Gastroesophageal sphincter (tissue), 4 donors: ENCODE results near the gene ST6GALNAC3. TPM values are rescaled to one million over a fixed set of nuclear protein-coding genes. Genes with fewer than 3 reads are reported as not detected.

Experiments used
- ATAC-seq: fragments of 150-250 bp; one replicate; pipeline ENCODE4 v1.9.1; 2016; ENCODE audit warnings: mild to moderate bottlenecking, moderate library complexity
- H3K27ac ChIP-seq, 4 donors: fragments of 200-600 bp; sonication (generic) in 3 of 4; 1 replicate in 3 of 4; 2 replicates in 1 of 4; pipeline ENCODE4 v1.5.1; 2016 to 2019
- H3K27me3 ChIP-seq: fragments of 200-600 bp; sonication (generic); one replicate; pipeline ENCODE4 v1.5.1; 2019
- H3K36me3 ChIP-seq, 2 donors: fragments of 200-600 bp; sonication (generic); one replicate each; pipeline ENCODE4 v1.5.1; 2019; ENCODE audit warnings: control low read depth in 1 of 2
- H3K4me1 ChIP-seq, 3 donors: fragments of 200-600 bp; sonication (generic); 1 replicate in 2 of 3; 2 replicates in 1 of 3; pipeline ENCODE4 v1.5.1; 2016 to 2019; ENCODE audit warnings: control low read depth in 2 of 3
- H3K4me3 ChIP-seq, 2 donors: fragments of 200-600 bp; sonication (generic); one replicate each; pipeline ENCODE4 v1.5.1; 2019; ENCODE audit warnings: mild to moderate bottlenecking in 1 of 2, moderate library complexity in 1 of 2
- H3K9me3 ChIP-seq, 3 donors: fragments of 200-600 bp; sonication (generic); one replicate each; pipeline ENCODE4 v1.5.1; 2017 to 2019; ENCODE audit warnings: control low read depth in 2 of 3
- CTCF ChIP-seq, 4 experiments: fragments of 200-600 bp in 2 of 4; fragments of 450-650 bp in 2 of 4; sonication (generic) in 1 of 4; IDR thresholded peaks; one replicate each; pipeline ENCODE4 v1.5.1; 2017 to 2019; ENCODE audit warnings: antibody characterized with exemption in 4 of 4, mild to moderate bottlenecking in 2 of 4, moderate library complexity in 2 of 4
- EP300 ChIP-seq: sonication (generic); formaldehyde crosslinking; IDR thresholded peaks from one replicate; pipeline ENCODE4 v1.6.1; 2017; ENCODE audit warnings: antibody characterized with exemption, mild to moderate bottlenecking
- POLR2A ChIP-seq, 2 donors: fragments of 450-650 bp; IDR thresholded peaks; one replicate each; pipeline ENCODE4 v1.6.1; 2017; ENCODE audit warnings: antibody characterized with exemption in 2 of 2, mild to moderate bottlenecking in 2 of 2, moderate library complexity in 1 of 2
- POLR2AphosphoS5 ChIP-seq: sonication (generic); formaldehyde crosslinking; IDR thresholded peaks from one replicate; pipeline ENCODE4 v1.6.1; 2017; ENCODE audit warnings: antibody characterized with exemption
- WGBS, 2 donors: methylation state at CpG; one replicate each; pipeline ENCODE4 v1.1.5; 2018; ENCODE audit warnings: low coverage in 1 of 2; 5-methylcytosine and 5-hydroxymethylcytosine counted together
- total RNA-seq, 4 donors: library from RNA; depleted of rRNA; stranded (reverse); fragments of >200 nt; gene quantifications; one replicate each; pipeline ENCODE4 v1.1.0, GENCODE V29; 2016

ST6GALNAC3 gene
- total RNA-seq, 4 donors from 2014 or later = 2.8 to 10.6 (median 3.3) TPM

- Histone ChIP-seq H3K4me3 (no peak overlapping the region), H3K9me3 (no peaks in the 10 kb centered on the region), H3K27me3 (no peaks in the 10 kb centered on the region), H3K4me1 (no peaks in the 10 kb centered on the region), H3K36me3 (no peaks in the 10 kb centered on the region), H3K27ac (no peak overlapping the region)
- TF ChIP-seq CTCF (IDR thresholded peaks at IDR 0.05) (no peak), POLR2AphosphoS5 (no peak), EP300 (no peak), POLR2A (IDR thresholded peaks at IDR 0.05) (no peak)
- no peak for ATAC-seq
- WGBS, 2 donors = 54 to 90% methylated on average over 2 to 3 of the region's 3 CpGs
Measured at GRCh38 chr1:76135835-76136234, 61.3 kb downstream of the ST6GALNAC3 start.

- Histone ChIP-seq H3K4me3 (no peak overlapping the region), H3K27ac (peak overlapping the region in 3 of 4 donors; percentile 25 to 59 (median 47)), H3K27me3 (no peaks in the 10 kb centered on the region), H3K4me1 (no peaks in the 10 kb centered on the region), H3K36me3 (no peaks in the 10 kb centered on the region), H3K9me3 (no peaks in the 10 kb centered on the region)
- ATAC-seq = no peak
- 80 to 81% methylated on average over 2 to 3 of the region's 3 CpGs for WGBS, 2 donors
- TF ChIP-seq POLR2A (IDR thresholded peaks at IDR 0.05) = no peak
- no peak for TF ChIP-seq CTCF (IDR thresholded peaks at IDR 0.05)
- TF ChIP-seq EP300 = no peak
Measured at GRCh38 chr1:76136894-76137293, 62.3 kb downstream of the ST6GALNAC3 start.

GRCh38 chr1:76137746-76138145 is 63.2 kb downstream of the ST6GALNAC3 start:
- WGBS, 2 donors = 93 to 100% methylated on average over 2 to 3 of the region's 3 CpGs
- H3K4me3 ChIP-seq = no peak overlapping the region
- TF ChIP-seq EP300 (no peak), POLR2A (IDR thresholded peaks at IDR 0.05) (no peak), CTCF (IDR thresholded peaks at IDR 0.05) (no peak), POLR2AphosphoS5 (no peak)
- peak overlapping the region in 3 of 4 donors; percentile 25 to 59 (median 47) for H3K27ac ChIP-seq
- no peaks in the 10 kb centered on the region for H3K36me3 ChIP-seq
- H3K4me1 ChIP-seq = peaks cover 0 to 2% (median 0%) of the 10 kb centered on the region in 3 donors
- no peaks in the 10 kb centered on the region for H3K27me3 ChIP-seq
- ATAC-seq = no peak
- no peaks in the 10 kb centered on the region for H3K9me3 ChIP-seq

GRCh38 chr1:76138217-76138616 is 63.7 kb downstream of the ST6GALNAC3 start:
- Histone ChIP-seq H3K27ac (peak overlapping the region in 1 of 4 donors; percentile 57), H3K27me3 (no peaks in the 10 kb centered on the region), H3K4me1 (peaks cover 0 to 7% (median 0%) of the 10 kb centered on the region in 3 donors), H3K9me3 (no peaks in the 10 kb centered on the region), H3K4me3 (no peak overlapping the region), H3K36me3 (no peaks in the 10 kb centered on the region)
- peak; percentile 72 for ATAC-seq
- no peak for TF ChIP-seq EP300
- TF ChIP-seq CTCF (IDR thresholded peaks at IDR 0.05) = no peak
- no peak for TF ChIP-seq POLR2A (IDR thresholded peaks at IDR 0.05)
- no peak for TF ChIP-seq POLR2AphosphoS5
- WGBS, 2 donors = 82% methylated on average over 1 of the region's 1 CpG; no CpG with 5 or more reads in 1 of the 2 donors

- H3K27me3 ChIP-seq = no peaks in the 10 kb centered on the region
- H3K36me3 ChIP-seq = no peaks in the 10 kb centered on the region
- H3K4me3 ChIP-seq = no peak overlapping the region
- peaks cover 0 to 9% (median 0%) of the 10 kb centered on the region in 3 donors for H3K4me1 ChIP-seq
- H3K27ac ChIP-seq = peak overlapping the region in 2 of 4 donors; percentile 43 to 57
- ATAC-seq = no peak
- H3K9me3 ChIP-seq = no peaks in the 10 kb centered on the region
- TF ChIP-seq CTCF (IDR thresholded peaks at IDR 0.05) (no peak), EP300 (no peak), POLR2AphosphoS5 (no peak), POLR2A (IDR thresholded peaks at IDR 0.05) (no peak)
- 75% methylated on average over 1 of the region's 1 CpG; no CpG with 5 or more reads in 1 of the 2 donors for WGBS, 2 donors
Measured at GRCh38 chr1:76140227-76140626, 65.7 kb downstream of the ST6GALNAC3 start.
